ENCODE results near the gene ZBTB32. TPM values are rescaled to one million over a fixed set of nuclear protein-coding genes. Genes with fewer than 3 reads are reported as not detected.

Gene ZBTB32
- total and polyA plus RNA-seq, 2 of the 8 experiments (the other 6 are each of a cell fraction or from before 2014, with no cell fraction given): 0.11 to 0.50 TPM

DNA sequence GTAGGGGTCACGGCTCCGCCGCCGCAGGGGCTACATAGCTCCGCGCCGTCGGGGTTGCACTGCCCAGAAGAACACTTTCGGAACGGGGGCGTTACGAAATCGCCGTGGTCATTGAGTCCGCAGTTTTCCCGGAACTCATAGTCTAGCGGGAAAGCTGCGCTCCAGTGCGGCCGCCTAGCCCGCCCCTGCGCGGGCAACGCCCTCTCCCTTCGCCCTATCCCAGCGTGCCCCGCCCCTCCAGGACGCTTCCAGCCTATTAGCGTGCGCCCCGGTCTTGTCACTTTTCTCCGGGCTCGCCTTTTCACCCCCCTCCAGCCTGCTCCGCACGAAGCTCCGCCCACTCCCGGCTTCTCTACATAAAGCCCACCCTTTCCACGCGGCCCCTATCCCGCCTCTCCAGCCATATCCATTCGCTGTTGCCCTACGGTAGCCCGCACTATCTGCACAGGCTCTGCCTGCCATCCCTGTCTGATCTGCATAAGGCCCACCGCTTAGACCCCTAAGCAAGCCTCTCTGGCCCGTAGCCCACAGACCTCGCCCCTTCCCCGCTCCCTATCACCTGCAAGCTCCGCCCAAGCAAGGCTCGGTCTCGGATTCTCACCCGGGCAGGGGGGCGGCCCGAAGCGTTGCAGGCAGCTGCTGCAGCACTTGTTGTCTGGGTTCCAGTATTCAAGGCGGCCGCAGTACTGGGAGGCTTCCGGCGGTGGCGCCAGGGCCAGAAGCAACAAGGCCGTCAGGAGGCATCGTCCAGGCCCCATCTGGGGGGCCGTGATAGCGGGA, 36.3 kb downstream of the ZBTB32 start (continued):
- TF ChIP-seq, protein P1, sequence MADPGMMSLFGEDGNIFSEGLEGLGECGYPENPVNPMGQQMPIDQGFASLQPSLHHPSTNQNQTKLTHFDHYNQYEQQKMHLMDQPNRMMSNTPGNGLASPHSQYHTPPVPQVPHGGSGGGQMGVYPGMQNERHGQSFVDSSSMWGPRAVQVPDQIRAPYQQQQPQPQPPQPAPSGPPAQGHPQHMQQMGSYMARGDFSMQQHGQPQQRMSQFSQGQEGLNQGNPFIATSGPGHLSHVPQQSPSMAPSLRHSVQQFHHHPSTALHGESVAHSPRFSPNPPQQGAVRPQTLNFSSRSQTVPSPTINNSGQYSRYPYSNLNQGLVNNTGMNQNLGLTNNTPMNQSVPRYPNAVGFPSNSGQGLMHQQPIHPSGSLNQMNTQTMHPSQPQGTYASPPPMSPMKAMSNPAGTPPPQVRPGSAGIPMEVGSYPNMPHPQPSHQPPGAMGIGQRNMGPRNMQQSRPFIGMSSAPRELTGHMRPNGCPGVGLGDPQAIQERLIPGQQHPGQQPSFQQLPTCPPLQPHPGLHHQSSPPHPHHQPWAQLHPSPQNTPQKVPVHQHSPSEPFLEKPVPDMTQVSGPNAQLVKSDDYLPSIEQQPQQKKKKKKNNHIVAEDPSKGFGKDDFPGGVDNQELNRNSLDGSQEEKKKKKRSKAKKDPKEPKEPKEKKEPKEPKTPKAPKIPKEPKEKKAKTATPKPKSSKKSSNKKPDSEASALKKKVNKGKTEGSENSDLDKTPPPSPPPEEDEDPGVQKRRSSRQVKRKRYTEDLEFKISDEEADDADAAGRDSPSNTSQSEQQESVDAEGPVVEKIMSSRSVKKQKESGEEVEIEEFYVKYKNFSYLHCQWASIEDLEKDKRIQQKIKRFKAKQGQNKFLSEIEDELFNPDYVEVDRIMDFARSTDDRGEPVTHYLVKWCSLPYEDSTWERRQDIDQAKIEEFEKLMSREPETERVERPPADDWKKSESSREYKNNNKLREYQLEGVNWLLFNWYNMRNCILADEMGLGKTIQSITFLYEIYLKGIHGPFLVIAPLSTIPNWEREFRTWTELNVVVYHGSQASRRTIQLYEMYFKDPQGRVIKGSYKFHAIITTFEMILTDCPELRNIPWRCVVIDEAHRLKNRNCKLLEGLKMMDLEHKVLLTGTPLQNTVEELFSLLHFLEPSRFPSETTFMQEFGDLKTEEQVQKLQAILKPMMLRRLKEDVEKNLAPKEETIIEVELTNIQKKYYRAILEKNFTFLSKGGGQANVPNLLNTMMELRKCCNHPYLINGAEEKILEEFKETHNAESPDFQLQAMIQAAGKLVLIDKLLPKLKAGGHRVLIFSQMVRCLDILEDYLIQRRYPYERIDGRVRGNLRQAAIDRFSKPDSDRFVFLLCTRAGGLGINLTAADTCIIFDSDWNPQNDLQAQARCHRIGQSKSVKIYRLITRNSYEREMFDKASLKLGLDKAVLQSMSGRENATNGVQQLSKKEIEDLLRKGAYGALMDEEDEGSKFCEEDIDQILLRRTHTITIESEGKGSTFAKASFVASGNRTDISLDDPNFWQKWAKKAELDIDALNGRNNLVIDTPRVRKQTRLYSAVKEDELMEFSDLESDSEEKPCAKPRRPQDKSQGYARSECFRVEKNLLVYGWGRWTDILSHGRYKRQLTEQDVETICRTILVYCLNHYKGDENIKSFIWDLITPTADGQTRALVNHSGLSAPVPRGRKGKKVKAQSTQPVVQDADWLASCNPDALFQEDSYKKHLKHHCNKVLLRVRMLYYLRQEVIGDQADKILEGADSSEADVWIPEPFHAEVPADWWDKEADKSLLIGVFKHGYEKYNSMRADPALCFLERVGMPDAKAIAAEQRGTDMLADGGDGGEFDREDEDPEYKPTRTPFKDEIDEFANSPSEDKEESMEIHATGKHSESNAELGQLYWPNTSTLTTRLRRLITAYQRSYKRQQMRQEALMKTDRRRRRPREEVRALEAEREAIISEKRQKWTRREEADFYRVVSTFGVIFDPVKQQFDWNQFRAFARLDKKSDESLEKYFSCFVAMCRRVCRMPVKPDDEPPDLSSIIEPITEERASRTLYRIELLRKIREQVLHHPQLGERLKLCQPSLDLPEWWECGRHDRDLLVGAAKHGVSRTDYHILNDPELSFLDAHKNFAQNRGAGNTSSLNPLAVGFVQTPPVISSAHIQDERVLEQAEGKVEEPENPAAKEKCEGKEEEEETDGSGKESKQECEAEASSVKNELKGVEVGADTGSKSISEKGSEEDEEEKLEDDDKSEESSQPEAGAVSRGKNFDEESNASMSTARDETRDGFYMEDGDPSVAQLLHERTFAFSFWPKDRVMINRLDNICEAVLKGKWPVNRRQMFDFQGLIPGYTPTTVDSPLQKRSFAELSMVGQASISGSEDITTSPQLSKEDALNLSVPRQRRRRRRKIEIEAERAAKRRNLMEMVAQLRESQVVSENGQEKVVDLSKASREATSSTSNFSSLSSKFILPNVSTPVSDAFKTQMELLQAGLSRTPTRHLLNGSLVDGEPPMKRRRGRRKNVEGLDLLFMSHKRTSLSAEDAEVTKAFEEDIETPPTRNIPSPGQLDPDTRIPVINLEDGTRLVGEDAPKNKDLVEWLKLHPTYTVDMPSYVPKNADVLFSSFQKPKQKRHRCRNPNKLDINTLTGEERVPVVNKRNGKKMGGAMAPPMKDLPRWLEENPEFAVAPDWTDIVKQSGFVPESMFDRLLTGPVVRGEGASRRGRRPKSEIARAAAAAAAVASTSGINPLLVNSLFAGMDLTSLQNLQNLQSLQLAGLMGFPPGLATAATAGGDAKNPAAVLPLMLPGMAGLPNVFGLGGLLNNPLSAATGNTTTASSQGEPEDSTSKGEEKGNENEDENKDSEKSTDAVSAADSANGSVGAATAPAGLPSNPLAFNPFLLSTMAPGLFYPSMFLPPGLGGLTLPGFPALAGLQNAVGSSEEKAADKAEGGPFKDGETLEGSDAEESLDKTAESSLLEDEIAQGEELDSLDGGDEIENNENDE (IDR thresholded peaks at IDR 0.05; ENCODE audit: insufficient replicate concordance, low read length): no peak
- TF ChIP-seq EGR1 (IDR thresholded peaks at IDR 0.05; ENCODE audit: borderline replicate concordance, low read depth, low read length) (no peak), SRF (IDR thresholded peaks at IDR 0.05; ENCODE audit: low read depth, low read length) (no peak), KDM1A (IDR thresholded peaks at IDR 0.05; ENCODE audit: borderline replicate concordance, low read length) (0 out of 2 replicates have a peak, but pooled peaks have one; percentile 19), SAP30 (IDR thresholded peaks at IDR 0.05; ENCODE audit: insufficient read depth, insufficient replicate concordance, low read length) (peak; percentile 49), SP1 (IDR thresholded peaks at IDR 0.05; ENCODE audit: low read depth, low read length) (peak; percentile 85), JUN (IDR thresholded peaks at IDR 0.05; ENCODE audit: low read depth, low read length) (no peak), TAF7 (optimal IDR thresholded peaks at IDR 0.05; ENCODE audit: borderline replicate concordance, low read depth, low read length) (peak; percentile 86), TBP (IDR thresholded peaks at IDR 0.05; ENCODE audit: low read depth, low read length) (peak; percentile 87), CEBPB (IDR thresholded peaks at IDR 0.05; ENCODE audit: low read depth, low read length) (peak; percentile 90), POLR2AphosphoS5 (IDR thresholded peaks at IDR 0.05; ENCODE audit: low read depth, low read length) (peak; percentile 73; the same call in 1 of the 2 replicates)
